GM23338 (cell line): ENCODE data around the gene WWOX. TPM values are rescaled to one million over a fixed set of nuclear protein-coding genes. Genes with fewer than 3 reads are reported as not detected.

ENCODE experiments used
- ATAC-seq: fragments of 200-7000 bp; cut with Tn5 transposase; 3 replicates; pipeline ENCODE4 v1.9.1; 2020
- DNase-seq: peaks from one replicate; pipeline ENCODE4 v3.0.0-alpha.2; 2015; ENCODE audit warnings: low spot score
- H2AFZ ChIP-seq: fragments of 200-600 bp; sonication (generic); 2 replicates; pipeline ENCODE4 v1.8.0; 2016; ENCODE audit warnings: antibody characterized with exemption, mild to moderate bottlenecking, moderate library complexity
- H3F3A ChIP-seq: fragments of 200-600 bp; sonication (generic); replicated peaks from 2 replicates; pipeline ENCODE4 v1.8.0; 2017; ENCODE audit warnings: antibody characterized with exemption, mixed run types, low read depth
- H3K27ac ChIP-seq: fragments of 200-600 bp; sonication (generic); 2 replicates; pipeline ENCODE4 v1.6.1; 2016; ENCODE audit warnings: low read depth
- H3K27me3 ChIP-seq: fragments of 200-600 bp; sonication (generic); 2 replicates; pipeline ENCODE4 v1.8.0; 2016; ENCODE audit warnings: mild to moderate bottlenecking, mixed run types, moderate library complexity; ENCODE audit not compliant: insufficient read depth
- H3K36me3 ChIP-seq: fragments of 200-600 bp; sonication (generic); 2 replicates; pipeline ENCODE4 v1.8.0; 2016; ENCODE audit warnings: mild to moderate bottlenecking; ENCODE audit not compliant: insufficient read depth
- H3K4me1 ChIP-seq: fragments of 200-600 bp; sonication (generic); 2 replicates; pipeline ENCODE4 v1.8.0; 2016; ENCODE audit warnings: mild to moderate bottlenecking, moderate library complexity; ENCODE audit not compliant: insufficient read depth
- H3K4me2 ChIP-seq: fragments of 200-600 bp; sonication (generic); 2 replicates; pipeline ENCODE4 v1.7.1; 2017; ENCODE audit warnings: mixed run types
- H3K4me3 ChIP-seq: fragments of 200-600 bp; sonication (generic); 2 replicates; pipeline ENCODE4 v1.6.1; 2016; ENCODE audit warnings: mixed run types
- H3K79me2 ChIP-seq: fragments of 200-600 bp; sonication (generic); replicated peaks from 2 replicates; pipeline ENCODE4 v1.8.0; 2017; ENCODE audit warnings: mild to moderate bottlenecking; ENCODE audit not compliant: insufficient read depth
- H3K9me2 ChIP-seq: fragments of 200-600 bp; sonication (generic); 2 replicates; pipeline ENCODE4 v1.8.0; 2017; ENCODE audit not compliant: insufficient read depth
- H4K20me1 ChIP-seq: fragments of 200-600 bp; sonication (generic); replicated peaks from 2 replicates; pipeline ENCODE4 v1.8.0; 2017; ENCODE audit warnings: mild to moderate bottlenecking; ENCODE audit not compliant: insufficient read depth
- H3K27ac Mint-ChIP-seq: 2 replicates; pipeline ENCODE4 v1.8.0; 2020; ENCODE audit warnings: inconsistent platforms, mild to moderate bottlenecking, moderate library complexity, mixed read lengths
- H3K27me3 Mint-ChIP-seq: 3 replicates; pipeline ENCODE4 v1.8.0; 2022; ENCODE audit warnings: low read depth, mild to moderate bottlenecking, moderate library complexity, mixed read lengths, inconsistent platforms; ENCODE audit not compliant: insufficient read depth, poor library complexity
- H3K36me3 Mint-ChIP-seq: 3 replicates; pipeline ENCODE4 v1.8.0; 2021; ENCODE audit warnings: low read depth, mild to moderate bottlenecking, inconsistent platforms, moderate library complexity, mixed read lengths
- H3K4me1 Mint-ChIP-seq: 3 replicates; pipeline ENCODE4 v1.8.0; 2020; ENCODE audit warnings: mild to moderate bottlenecking, inconsistent platforms, mixed read lengths
- H3K4me3 Mint-ChIP-seq: 3 replicates; pipeline ENCODE4 v1.8.0; 2021; ENCODE audit warnings: moderate library complexity, mild to moderate bottlenecking, inconsistent platforms, mixed read lengths
- H3K9me3 Mint-ChIP-seq: 3 replicates; pipeline ENCODE4 v1.8.0; 2020; ENCODE audit warnings: moderate library complexity, mild to moderate bottlenecking, inconsistent platforms, mixed read lengths
- CREB1 ChIP-seq: fragments of 250-450 bp; sonication (Bioruptor Pico); IDR thresholded peaks from 2 replicates; pipeline ENCODE4 v1.5.0; 2020; ENCODE audit warnings: low read depth, mild to moderate bottlenecking, moderate library complexity
- EZH2 ChIP-seq: fragments of 200-600 bp; sonication (generic); IDR thresholded peaks from one replicate; pipeline ENCODE4 v1.8.0; 2017; ENCODE audit warnings: antibody characterized with exemption, mild to moderate bottlenecking, low read depth; ENCODE audit not compliant: unreplicated experiment
- JUNB ChIP-seq: IDR thresholded peaks from one replicate; pipeline ENCODE4 v1.6.1; 2016; ENCODE audit warnings: antibody characterized with exemption; ENCODE audit not compliant: unreplicated experiment
- NANOG ChIP-seq: IDR thresholded peaks from 2 replicates; pipeline ENCODE4 v1.6.1; 2016; ENCODE audit warnings: antibody characterized with exemption, borderline replicate concordance
- STAT1 ChIP-seq: IDR thresholded peaks from one replicate; pipeline ENCODE4 v1.6.1; 2016; ENCODE audit warnings: antibody characterized with exemption; ENCODE audit not compliant: unreplicated experiment
- ZNF114 ChIP-seq: fragments of 250-450 bp; sonication (Bioruptor Pico); IDR thresholded peaks from 2 replicates; pipeline ENCODE4 v1.5.0; 2020; ENCODE audit warnings: mild to moderate bottlenecking, moderate library complexity
- polyA plus RNA-seq: library from polyadenylated mRNA; unstranded; fragments of >200 nt; fragmentation: Nextera tagmentation; extraction: Ambion mirVana; gene quantifications from 2 replicates; pipeline ENCODE4 v1.2.1, GENCODE V29; 2016
- total RNA-seq: library from RNA; depleted of rRNA; stranded (reverse); fragments of >200 nt; shearing (Covaris generic); gene quantifications from 2 replicates; pipeline ENCODE4 v1.2.3, GENCODE V29; 2014
- TF ChIP-seq, protein P1 (sequence below): IDR thresholded peaks from one replicate; pipeline ENCODE4 v1.6.1; 2018; ENCODE audit warnings: antibody characterized with exemption; ENCODE audit not compliant: unreplicated experiment
- TF ChIP-seq, protein P2 (sequence below), 2 experiments: fragments of 200-600 bp in 1 of 2; sonication (generic) in 1 of 2; conservative IDR thresholded peaks; 2 replicates each; pipeline versions ENCODE4 v1.5.1 to v1.6.1; 2016 to 2017; ENCODE audit warnings: antibody characterized with exemption in 2 of 2, low read depth in 2 of 2, mild to moderate bottlenecking in 2 of 2, moderate library complexity in 1 of 2
- TF ChIP-seq, protein P3 (sequence below): fragments of 250-450 bp; sonication (Bioruptor Pico); IDR thresholded peaks from 2 replicates; pipeline ENCODE4 v1.5.0; 2020; ENCODE audit warnings: mild to moderate bottlenecking, moderate library complexity

WWOX gene
- total and polyA plus RNA-seq, 2 experiments from 2014 or later: 10.0 to 19.3 TPM

DNA sequence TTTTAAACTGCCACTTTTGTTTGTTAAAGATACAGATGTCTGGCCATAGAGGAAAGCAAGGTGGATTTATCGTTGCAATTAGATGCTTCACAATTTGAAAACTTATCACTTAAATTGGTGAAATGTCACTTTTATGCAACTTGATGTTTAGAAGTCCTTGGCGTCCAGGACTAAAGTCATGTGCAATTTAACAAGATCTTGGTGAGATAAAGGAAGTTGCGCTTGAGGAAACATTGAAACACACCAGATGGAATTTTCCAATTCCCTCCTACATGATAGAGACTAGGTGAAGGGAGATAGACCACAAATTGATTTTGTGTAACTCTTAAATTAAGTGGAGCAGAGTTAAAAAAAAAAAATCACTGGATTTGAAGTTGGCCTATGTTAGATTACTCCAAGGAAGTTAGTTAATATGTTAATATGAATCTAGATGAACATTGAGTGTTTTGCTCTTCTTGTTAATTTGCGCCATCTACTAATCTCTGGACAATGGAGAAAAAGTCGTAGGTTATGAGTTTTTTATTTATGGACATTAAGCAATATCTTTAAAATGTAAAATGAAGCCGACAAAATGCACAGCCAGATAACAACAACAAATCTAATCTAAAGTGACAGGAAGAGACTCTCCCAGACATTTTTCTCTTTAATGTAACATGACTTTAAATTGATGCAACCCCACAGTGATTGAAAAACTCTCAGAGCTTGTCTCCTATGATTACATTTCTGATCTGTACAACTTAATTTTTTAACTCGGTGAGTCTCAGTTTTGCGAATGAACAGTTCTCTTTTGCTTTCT, 119.6 kb downstream of the WWOX start (continued):
- TF ChIP-seq, protein P1, sequence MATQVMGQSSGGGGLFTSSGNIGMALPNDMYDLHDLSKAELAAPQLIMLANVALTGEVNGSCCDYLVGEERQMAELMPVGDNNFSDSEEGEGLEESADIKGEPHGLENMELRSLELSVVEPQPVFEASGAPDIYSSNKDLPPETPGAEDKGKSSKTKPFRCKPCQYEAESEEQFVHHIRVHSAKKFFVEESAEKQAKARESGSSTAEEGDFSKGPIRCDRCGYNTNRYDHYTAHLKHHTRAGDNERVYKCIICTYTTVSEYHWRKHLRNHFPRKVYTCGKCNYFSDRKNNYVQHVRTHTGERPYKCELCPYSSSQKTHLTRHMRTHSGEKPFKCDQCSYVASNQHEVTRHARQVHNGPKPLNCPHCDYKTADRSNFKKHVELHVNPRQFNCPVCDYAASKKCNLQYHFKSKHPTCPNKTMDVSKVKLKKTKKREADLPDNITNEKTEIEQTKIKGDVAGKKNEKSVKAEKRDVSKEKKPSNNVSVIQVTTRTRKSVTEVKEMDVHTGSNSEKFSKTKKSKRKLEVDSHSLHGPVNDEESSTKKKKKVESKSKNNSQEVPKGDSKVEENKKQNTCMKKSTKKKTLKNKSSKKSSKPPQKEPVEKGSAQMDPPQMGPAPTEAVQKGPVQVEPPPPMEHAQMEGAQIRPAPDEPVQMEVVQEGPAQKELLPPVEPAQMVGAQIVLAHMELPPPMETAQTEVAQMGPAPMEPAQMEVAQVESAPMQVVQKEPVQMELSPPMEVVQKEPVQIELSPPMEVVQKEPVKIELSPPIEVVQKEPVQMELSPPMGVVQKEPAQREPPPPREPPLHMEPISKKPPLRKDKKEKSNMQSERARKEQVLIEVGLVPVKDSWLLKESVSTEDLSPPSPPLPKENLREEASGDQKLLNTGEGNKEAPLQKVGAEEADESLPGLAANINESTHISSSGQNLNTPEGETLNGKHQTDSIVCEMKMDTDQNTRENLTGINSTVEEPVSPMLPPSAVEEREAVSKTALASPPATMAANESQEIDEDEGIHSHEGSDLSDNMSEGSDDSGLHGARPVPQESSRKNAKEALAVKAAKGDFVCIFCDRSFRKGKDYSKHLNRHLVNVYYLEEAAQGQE: no peak
- TF ChIP-seq NANOG (no peak), EZH2 (no peak), ZNF114 (CRISPR knock-in tag) (no peak), STAT1 (no peak)
- TF ChIP-seq, protein P2, sequence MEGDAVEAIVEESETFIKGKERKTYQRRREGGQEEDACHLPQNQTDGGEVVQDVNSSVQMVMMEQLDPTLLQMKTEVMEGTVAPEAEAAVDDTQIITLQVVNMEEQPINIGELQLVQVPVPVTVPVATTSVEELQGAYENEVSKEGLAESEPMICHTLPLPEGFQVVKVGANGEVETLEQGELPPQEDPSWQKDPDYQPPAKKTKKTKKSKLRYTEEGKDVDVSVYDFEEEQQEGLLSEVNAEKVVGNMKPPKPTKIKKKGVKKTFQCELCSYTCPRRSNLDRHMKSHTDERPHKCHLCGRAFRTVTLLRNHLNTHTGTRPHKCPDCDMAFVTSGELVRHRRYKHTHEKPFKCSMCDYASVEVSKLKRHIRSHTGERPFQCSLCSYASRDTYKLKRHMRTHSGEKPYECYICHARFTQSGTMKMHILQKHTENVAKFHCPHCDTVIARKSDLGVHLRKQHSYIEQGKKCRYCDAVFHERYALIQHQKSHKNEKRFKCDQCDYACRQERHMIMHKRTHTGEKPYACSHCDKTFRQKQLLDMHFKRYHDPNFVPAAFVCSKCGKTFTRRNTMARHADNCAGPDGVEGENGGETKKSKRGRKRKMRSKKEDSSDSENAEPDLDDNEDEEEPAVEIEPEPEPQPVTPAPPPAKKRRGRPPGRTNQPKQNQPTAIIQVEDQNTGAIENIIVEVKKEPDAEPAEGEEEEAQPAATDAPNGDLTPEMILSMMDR (conservative IDR thresholded peaks at IDR 0.05; ENCODE audit: low read depth in 2 of 2): no peak

DNA sequence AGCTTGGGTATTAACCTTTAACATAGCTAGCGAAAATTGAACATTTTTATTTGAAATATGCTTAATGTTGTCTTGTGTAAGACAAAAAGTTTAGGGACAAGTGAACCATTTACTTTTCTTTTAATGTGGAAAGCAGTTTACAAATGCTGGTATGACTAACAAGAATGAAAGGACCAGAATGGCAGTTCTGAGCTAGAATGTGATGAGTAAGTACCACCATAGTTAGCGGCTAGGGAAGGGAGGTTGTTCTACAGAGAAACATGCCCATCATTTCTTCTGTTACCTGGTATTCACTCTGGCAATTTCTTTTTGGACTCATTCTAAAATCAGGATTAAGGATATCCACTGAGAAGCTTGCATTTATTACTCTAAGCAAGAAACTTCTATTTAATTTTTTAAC, 121.1 kb downstream of the WWOX start:
- no peaks in the 10 kb centered on the region for H3K9me2 ChIP-seq
- no peak for TF ChIP-seq NANOG
- TF ChIP-seq, protein P2 (conservative IDR thresholded peaks at IDR 0.05; ENCODE audit: low read depth in 2 of 2): no peak
- no peak for TF ChIP-seq EZH2
- no peak for TF ChIP-seq CREB1
- no peak for TF ChIP-seq JUNB
- TF ChIP-seq ZNF114 (CRISPR knock-in tag): no peak
- TF ChIP-seq, protein P3, sequence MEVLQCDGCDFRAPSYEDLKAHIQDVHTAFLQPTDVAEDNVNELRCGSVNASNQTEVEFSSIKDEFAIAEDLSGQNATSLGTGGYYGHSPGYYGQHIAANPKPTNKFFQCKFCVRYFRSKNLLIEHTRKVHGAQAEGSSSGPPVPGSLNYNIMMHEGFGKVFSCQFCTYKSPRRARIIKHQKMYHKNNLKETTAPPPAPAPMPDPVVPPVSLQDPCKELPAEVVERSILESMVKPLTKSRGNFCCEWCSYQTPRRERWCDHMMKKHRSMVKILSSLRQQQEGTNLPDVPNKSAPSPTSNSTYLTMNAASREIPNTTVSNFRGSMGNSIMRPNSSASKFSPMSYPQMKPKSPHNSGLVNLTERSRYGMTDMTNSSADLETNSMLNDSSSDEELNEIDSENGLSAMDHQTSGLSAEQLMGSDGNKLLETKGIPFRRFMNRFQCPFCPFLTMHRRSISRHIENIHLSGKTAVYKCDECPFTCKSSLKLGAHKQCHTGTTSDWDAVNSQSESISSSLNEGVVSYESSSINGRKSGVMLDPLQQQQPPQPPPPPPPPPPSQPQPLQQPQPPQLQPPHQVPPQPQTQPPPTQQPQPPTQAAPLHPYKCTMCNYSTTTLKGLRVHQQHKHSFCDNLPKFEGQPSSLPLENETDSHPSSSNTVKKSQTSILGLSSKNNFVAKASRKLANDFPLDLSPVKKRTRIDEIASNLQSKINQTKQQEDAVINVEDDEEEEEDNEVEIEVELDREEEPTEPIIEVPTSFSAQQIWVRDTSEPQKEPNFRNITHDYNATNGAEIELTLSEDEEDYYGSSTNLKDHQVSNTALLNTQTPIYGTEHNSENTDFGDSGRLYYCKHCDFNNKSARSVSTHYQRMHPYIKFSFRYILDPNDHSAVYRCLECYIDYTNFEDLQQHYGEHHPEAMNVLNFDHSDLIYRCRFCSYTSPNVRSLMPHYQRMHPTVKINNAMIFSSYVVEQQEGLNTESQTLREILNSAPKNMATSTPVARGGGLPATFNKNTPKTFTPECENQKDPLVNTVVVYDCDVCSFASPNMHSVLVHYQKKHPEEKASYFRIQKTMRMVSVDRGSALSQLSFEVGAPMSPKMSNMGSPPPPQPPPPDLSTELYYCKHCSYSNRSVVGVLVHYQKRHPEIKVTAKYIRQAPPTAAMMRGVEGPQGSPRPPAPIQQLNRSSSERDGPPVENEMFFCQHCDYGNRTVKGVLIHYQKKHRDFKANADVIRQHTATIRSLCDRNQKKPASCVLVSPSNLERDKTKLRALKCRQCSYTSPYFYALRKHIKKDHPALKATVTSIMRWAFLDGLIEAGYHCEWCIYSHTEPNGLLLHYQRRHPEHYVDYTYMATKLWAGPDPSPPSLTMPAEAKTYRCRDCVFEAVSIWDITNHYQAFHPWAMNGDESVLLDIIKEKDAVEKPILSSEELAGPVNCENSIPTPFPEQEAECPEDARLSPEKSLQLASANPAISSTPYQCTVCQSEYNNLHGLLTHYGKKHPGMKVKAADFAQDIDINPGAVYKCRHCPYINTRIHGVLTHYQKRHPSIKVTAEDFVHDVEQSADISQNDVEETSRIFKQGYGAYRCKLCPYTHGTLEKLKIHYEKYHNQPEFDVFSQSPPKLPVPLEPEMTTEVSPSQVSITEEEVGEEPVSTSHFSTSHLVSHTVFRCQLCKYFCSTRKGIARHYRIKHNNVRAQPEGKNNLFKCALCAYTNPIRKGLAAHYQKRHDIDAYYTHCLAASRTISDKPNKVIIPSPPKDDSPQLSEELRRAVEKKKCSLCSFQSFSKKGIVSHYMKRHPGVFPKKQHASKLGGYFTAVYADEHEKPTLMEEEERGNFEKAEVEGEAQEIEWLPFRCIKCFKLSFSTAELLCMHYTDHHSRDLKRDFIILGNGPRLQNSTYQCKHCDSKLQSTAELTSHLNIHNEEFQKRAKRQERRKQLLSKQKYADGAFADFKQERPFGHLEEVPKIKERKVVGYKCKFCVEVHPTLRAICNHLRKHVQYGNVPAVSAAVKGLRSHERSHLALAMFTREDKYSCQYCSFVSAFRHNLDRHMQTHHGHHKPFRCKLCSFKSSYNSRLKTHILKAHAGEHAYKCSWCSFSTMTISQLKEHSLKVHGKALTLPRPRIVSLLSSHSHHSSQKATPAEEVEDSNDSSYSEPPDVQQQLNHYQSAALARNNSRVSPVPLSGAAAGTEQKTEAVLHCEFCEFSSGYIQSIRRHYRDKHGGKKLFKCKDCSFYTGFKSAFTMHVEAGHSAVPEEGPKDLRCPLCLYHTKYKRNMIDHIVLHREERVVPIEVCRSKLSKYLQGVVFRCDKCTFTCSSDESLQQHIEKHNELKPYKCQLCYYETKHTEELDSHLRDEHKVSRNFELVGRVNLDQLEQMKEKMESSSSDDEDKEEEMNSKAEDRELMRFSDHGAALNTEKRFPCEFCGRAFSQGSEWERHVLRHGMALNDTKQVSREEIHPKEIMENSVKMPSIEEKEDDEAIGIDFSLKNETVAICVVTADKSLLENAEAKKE (CRISPR knock-in tag): no peak

More for the DNA sequence above, 121.1 kb downstream of the WWOX start:
- no peak overlapping the region for H3K4me3 Mint-ChIP-seq
- Histone ChIP-seq H3K36me3 (no peaks in the 10 kb centered on the region), H3F3A (no peaks in the 10 kb centered on the region), H3K79me2 (no peaks in the 10 kb centered on the region), H4K20me1 (no peaks in the 10 kb centered on the region), H3K27ac (no peak overlapping the region), H3K27me3 (no peaks in the 10 kb centered on the region), H3K4me1 (no peaks in the 10 kb centered on the region), H3K4me2 (no peak overlapping the region), H3K4me3 (no peak overlapping the region), H2AFZ (no peak overlapping the region)
- no peak for ATAC-seq
- 0 out of 3 replicates have a peak, but pooled peaks cover 3% of the 10 kb centered on the region for H3K9me3 Mint-ChIP-seq
- no peaks in the 10 kb centered on the region for H3K4me1 Mint-ChIP-seq
- no peaks in the 10 kb centered on the region for H3K36me3 Mint-ChIP-seq
- peaks cover 2% of the 10 kb centered on the region for H3K27me3 Mint-ChIP-seq
- H3K27ac Mint-ChIP-seq: no peak overlapping the region
- no peak for DNase-seq
